Esophagus muscularis mucosa (tissue), 3 donors: Measurements from ENCODE around the gene ERCC3.

Source experiments
- CTCF ChIP-seq, 3 experiments: fragments of 200-600 bp in 2 of 3; fragments of 450-650 bp in 1 of 3; sonication (generic) in 2 of 3; IDR thresholded peaks; one replicate each; pipeline ENCODE4 v1.5.1; 2017 to 2019; ENCODE audit warnings: antibody characterized with exemption in 3 of 3, mild to moderate bottlenecking in 2 of 3, moderate library complexity in 1 of 3
- POLR2A ChIP-seq: fragments of 450-650 bp; IDR thresholded peaks from one replicate; pipeline ENCODE4 v1.6.1; 2017; ENCODE audit warnings: antibody characterized with exemption, moderate library complexity, mild to moderate bottlenecking, low read depth

- TF ChIP-seq CTCF (IDR thresholded peaks at IDR 0.05) (no peak), POLR2A (no peak)
Measured at GRCh38 chr2:127275789-127276188, 18.2 kb downstream of the ERCC3 start.
